Stimulated activated CD4-positive, alpha-beta T cell treated with anti-CD3 and anti-CD28 coated beads, Interleukin-4, amount 100 ng/mL, for 48 hours (primary cell): Measurements from ENCODE around the gene ZC3H13.

ENCODE experiments used
- DNase-seq, 2 donors: peaks; one replicate each; pipeline ENCODE4 v3.0.0-alpha.2; 2020; ENCODE audit warnings: low read depth in 2 of 2

The ZC3H13 gene

GRCh38 chr13:46059405-46059804, 6.9 kb upstream of the ZC3H13 start:
- DNase-seq, result no peak

GRCh38 chr13:46058268-46058667, 5.7 kb upstream of the ZC3H13 start:
- no peak for DNase-seq

- no peak for DNase-seq
These were observed 4.9 kb upstream of the ZC3H13 start for GRCh38 chr13:46057256-46058015.

- no peak for DNase-seq
These were observed 841 bp upstream of the ZC3H13 start for GRCh38 chr13:46053162-46054012.

- DNase-seq, result no peak
These were observed 603 bp downstream of the ZC3H13 start for GRCh38 chr13:46051968-46052318.

GRCh38 chr13:46050771-46051170, 1.8 kb downstream of the ZC3H13 start:
- no peak for DNase-seq

- no peak for DNase-seq
These were observed 7.1 kb downstream of the ZC3H13 start for GRCh38 chr13:46045424-46045823.

GRCh38 chr13:46043647-46044046, 8.9 kb downstream of the ZC3H13 start:
- DNase-seq, result no peak

GRCh38 chr13:46041419-46041839, 11.1 kb downstream of the ZC3H13 start:
- no peak for DNase-seq

GRCh38 chr13:46040763-46041162, 11.8 kb downstream of the ZC3H13 start:
- DNase-seq, result no peak

GRCh38 chr13:46039411-46040182, 12.9 kb downstream of the ZC3H13 start:
- DNase-seq, result no peak

- no peak for DNase-seq
These were observed 14.2 kb downstream of the ZC3H13 start for GRCh38 chr13:46038296-46038695.

- DNase-seq, result no peak
These were observed 17.5 kb downstream of the ZC3H13 start for GRCh38 chr13:46035066-46035465.

- DNase-seq, result no peak
These were observed 20.2 kb downstream of the ZC3H13 start for GRCh38 chr13:46032341-46032740.

GRCh38 chr13:46031581-46032263, 20.8 kb downstream of the ZC3H13 start:
- no peak for DNase-seq

- DNase-seq, result no peak
These were observed 27.4 kb downstream of the ZC3H13 start for GRCh38 chr13:46025157-46025556.

GRCh38 chr13:46022481-46022880, 30.1 kb downstream of the ZC3H13 start:
- no peak for DNase-seq

GRCh38 chr13:46016216-46016615, 36.3 kb downstream of the ZC3H13 start:
- no peak for DNase-seq

GRCh38 chr13:46015366-46015765, 37.2 kb downstream of the ZC3H13 start:
- DNase-seq, result no peak

GRCh38 chr13:46012404-46012803, 40.1 kb downstream of the ZC3H13 start:
- DNase-seq, result no peak

GRCh38 chr13:46010148-46010547, 42.4 kb downstream of the ZC3H13 start:
- no peak for DNase-seq

- no peak for DNase-seq
These were observed 43.9 kb downstream of the ZC3H13 start for GRCh38 chr13:46008631-46009030.
